VCaP (cell line): ENCODE results near the gene TRIP11.

Source experiments
- H3K27ac ChIP-seq: fragments of 450-650 bp; 2 replicates; pipeline ENCODE4 v1.5.1; 2017
- CTCF ChIP-seq: fragments of 450-650 bp; conservative IDR thresholded peaks from 2 replicates; pipeline ENCODE4 v1.5.1; 2017; ENCODE audit warnings: mild to moderate bottlenecking, moderate library complexity

Gene TRIP11

GRCh38 chr14:91964011-91964410 lies 75.8 kb downstream of the TRIP11 start:
- no peak overlapping the region for H3K27ac ChIP-seq
- no peak for TF ChIP-seq CTCF

DNA sequence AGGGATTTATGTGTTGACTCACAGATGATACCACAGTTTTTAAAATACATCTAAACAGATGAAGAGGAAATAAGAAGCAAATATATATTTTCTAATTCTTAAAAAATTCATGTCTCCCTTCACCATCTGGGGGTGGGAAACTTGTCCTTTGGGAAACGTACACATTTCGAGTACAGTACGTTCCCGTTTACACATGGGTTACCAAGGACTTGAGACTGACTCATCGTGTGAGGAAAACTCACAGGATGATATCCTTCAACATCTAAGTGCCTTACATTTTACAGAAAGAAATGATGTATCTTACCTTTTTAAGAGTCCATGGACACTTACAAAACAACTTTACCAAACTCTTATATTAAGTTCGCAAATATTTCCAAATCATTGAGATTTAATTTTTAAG lies 76.4 kb downstream of the TRIP11 start:
- TF ChIP-seq CTCF, result no peak
- no peak overlapping the region for H3K27ac ChIP-seq

DNA sequence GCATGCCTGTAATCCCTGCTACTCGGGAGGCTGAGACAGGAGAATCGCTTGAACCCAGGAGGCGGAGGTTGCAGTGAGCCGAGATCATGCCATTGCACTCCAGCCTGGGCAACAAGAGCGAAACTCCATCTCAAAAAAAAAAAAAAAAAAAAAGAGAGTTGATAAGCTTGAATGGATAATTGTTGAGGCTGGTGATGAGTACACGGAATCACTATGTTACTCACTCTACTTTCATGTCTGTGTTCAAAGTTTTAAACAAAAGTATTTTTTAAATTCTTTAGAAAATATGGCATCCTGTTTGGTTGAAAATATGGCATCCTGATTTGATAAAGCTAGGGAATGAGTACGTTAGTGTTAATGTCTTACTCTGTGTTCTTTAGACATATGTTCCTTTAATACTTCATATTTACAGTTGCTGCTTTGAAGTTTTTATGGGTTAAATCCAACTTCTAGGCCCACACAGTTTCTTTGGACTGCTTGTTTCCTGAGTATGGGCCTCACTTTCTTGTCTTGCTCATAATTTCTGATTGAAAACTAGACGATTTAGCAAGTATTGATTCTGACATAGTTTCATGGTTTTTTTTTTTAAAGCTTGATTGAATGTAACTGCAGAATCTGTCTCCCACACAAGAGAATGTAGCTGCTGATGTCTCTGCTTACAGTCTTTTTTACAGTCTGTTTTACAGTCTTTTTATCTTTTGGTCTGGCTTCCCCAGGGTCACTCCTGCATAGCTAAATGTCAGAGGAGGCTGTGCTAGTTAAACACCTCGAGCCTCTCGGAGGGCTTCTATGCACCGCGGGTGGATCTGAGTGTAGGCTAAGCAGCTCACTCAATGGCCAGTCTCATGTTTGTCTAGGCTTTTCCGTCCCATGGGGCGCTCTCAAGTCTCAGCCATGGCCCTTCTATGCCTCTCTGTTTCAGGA lies 78.3 kb downstream of the TRIP11 start:
- no peak for TF ChIP-seq CTCF
- H3K27ac ChIP-seq, result peak overlapping the region; percentile 68

GRCh38 chr14:91957876-91958313 lies 82.0 kb downstream of the TRIP11 start:
- no peak for TF ChIP-seq CTCF

DNA sequence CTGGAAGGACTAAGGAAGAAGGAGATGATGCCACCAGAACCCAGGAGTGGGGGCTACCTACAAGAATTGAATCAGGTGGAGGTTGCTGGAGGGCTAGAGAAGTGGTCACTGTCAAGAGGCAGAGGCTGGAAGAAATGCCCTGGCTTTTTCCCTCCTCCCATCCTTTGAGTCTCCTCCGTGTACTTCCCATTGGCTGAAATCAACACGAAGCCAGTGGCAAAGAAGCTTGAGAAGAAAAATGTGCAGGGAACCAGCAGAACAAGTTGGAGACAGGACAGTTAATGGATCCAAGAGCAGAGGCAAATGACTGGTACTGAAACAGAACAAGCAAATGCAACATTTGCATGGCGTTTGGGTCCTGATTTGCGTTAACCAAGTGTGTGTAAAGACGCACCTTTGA lies 83.2 kb downstream of the TRIP11 start:
- TF ChIP-seq CTCF, result no peak
- H3K27ac ChIP-seq, result no peak overlapping the region

More at GRCh38 chr14:91957876-91958313, 82.0 kb downstream of the TRIP11 start:
- no peak overlapping the region for H3K27ac ChIP-seq

- no peak overlapping the region for H3K27ac ChIP-seq
- no peak for TF ChIP-seq CTCF
These were observed 84.7 kb downstream of the TRIP11 start for GRCh38 chr14:91955168-91955567.

DNA sequence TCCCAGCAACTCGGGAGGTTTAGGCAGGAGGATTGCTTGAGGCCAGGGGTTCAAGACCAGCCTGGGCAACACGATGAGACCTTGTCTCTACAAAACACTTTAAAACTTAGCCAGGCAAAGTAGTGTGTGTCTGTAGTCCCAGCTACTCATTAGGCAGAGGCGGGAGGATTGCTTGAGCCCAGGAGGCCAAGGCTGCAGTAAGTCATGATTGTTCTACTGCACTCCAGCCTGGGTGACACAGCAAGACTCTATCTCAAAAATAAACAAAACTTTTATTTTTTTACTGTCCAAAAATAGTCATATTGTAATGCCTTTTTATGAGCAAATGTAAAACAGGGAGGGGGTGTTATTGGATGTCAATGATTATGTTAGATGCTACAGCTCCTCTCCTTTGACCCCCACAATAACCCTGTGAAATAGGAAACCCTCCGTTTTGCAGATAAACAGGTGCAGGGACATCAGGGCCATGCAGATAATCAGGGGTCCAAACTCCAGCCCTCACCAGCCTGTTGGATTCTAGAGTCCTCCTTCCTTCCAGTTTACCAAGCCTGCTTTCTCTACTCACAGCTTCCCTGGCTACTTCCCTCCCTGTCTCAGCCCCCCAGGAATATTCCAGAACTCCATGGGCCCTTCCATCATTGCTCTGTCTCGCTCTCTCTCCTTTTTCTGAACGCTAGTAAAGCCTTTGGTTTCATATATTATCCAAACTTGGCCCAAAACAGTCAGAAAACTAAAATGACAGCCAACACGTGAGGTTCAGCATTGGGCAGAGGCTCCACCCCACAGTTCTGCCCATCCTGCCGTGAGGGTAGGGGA lies 86.5 kb downstream of the TRIP11 start:
- no peak for TF ChIP-seq CTCF
- H3K27ac ChIP-seq, result no peak overlapping the region
